Measurements from ENCODE around the gene HS6ST1.
"Not testable (repeated sequence)": the region's sequence is repeated elsewhere in the genome, so short reads cannot be mapped to it uniquely, and the experiment has no call there.

The HS6ST1 gene

GRCh38 chr2:128261245-128262128 lies 57.2 kb downstream of the HS6ST1 start:
- Histone ChIP-seq H3K36me3 (ENCODE audit: control insufficient read depth in 1 of 2, insufficient read depth in 2 of 2, low read length in 2 of 2) (no peaks in the 10 kb centered on the region), H3K4me3 (ENCODE audit: low read depth in 1 of 2, low read length in 2 of 2) (no peak overlapping the region), H3K27ac (ENCODE audit: low read depth, low read length) (no peak overlapping the region), H3K4me1 (ENCODE audit: control insufficient read depth in 1 of 2, insufficient read depth in 2 of 2, low read length in 2 of 2) (peaks cover 13 to 16% of the 10 kb centered on the region in 2 donors), H3K27me3 (ENCODE audit: control insufficient read depth in 1 of 2, insufficient read depth in 2 of 2, low read length in 2 of 2) (no peaks in the 10 kb centered on the region), H3K9ac (ENCODE audit: low read depth in 1 of 2, low read length in 2 of 2) (no peak overlapping the region), H3K9me3 (ENCODE audit: control insufficient read depth in 1 of 2, low read length in 2 of 2) (no peaks in the 10 kb centered on the region)

DNA sequence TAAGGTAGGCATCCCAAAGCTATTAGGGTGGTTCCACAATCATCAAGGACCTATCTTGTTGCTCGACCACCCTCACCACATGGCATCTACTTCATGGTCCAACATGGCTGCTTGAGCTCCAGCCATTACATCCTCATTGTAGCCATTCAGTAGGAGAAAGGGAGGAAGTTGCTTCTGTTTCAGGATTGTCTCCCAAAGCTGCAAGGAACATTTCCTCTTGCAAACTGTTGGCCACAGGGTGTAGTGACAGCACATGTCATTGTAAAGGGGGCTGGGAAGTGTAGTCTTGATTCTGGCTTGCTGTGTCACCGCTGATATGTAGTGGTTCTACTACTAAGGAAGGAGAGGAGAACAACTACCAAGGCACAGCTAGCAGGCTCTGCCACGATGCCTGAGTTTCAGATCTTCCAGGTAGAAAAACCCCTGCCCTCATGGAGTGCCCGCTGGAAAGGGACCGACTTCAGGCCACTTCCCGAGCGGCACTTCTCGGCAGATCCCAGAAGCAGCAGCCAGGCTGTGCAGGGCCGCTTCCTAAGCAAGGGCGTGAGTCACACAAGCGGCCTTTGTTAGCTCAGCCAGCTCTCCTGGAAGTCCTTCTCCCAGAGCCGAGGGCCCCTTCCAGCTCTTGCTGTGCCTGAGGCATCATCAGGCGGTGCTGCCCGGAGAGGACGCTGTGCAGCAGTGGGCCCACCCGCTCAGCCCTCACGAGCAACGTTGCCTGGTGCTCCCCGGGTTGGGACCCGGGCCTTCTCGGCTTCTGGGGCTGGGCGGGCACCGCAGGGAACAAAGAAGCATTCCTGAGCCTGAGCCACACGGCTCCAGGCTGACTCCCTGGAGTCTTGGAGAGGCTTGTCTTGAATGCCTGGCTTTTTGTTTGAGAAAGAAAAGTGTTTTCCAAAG lies 58.2 kb downstream of the HS6ST1 start:
- Histone ChIP-seq H3K9ac (ENCODE audit: low read depth in 1 of 2, low read length in 2 of 2) (no peak overlapping the region), H3K4me1 (ENCODE audit: control insufficient read depth in 1 of 2, insufficient read depth in 2 of 2, low read length in 2 of 2) (peaks cover 13 to 16% of the 10 kb centered on the region in 2 donors), H3K27ac (ENCODE audit: low read depth, low read length) (no peak overlapping the region), H3K36me3 (ENCODE audit: control insufficient read depth in 1 of 2, insufficient read depth in 2 of 2, low read length in 2 of 2) (no peaks in the 10 kb centered on the region), H3K27me3 (ENCODE audit: control insufficient read depth in 1 of 2, insufficient read depth in 2 of 2, low read length in 2 of 2) (no peaks in the 10 kb centered on the region), H3K4me3 (ENCODE audit: low read depth in 1 of 2, low read length in 2 of 2) (no peak overlapping the region), H3K9me3 (ENCODE audit: control insufficient read depth in 1 of 2, low read length in 2 of 2) (no peaks in the 10 kb centered on the region)

DNA sequence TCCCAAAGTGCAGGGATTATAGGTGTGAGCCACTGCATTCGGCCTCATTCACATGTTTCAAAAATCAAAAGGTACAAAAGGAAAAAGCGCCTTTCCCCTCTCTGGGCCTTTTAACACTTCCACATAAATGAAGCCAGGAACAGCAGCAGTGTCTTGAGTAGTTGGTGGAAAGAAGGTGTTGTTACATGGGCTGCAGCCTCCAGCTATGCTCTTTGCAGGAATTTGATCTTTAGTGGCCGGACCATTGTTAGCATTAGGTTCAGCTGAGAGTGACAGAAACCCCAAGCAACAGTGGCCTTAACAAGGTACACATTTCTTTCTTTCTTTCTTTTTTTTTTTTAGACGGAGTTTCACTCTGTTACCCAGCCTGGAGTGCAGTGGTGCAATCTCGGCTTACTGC lies 59.1 kb downstream of the HS6ST1 start:
- Histone ChIP-seq H3K4me3 (ENCODE audit: low read depth in 1 of 2, low read length in 2 of 2) (no peak overlapping the region), H3K36me3 (ENCODE audit: control insufficient read depth in 1 of 2, insufficient read depth in 2 of 2, low read length in 2 of 2) (no peaks in the 10 kb centered on the region), H3K27ac (ENCODE audit: low read depth, low read length) (no peak overlapping the region), H3K27me3 (ENCODE audit: control insufficient read depth in 1 of 2, insufficient read depth in 2 of 2, low read length in 2 of 2) (no peaks in the 10 kb centered on the region), H3K4me1 (ENCODE audit: control insufficient read depth in 1 of 2, insufficient read depth in 2 of 2, low read length in 2 of 2) (peaks cover 13 to 16% of the 10 kb centered on the region in 2 donors), H3K9ac (ENCODE audit: low read depth in 1 of 2, low read length in 2 of 2) (no peak overlapping the region), H3K9me3 (ENCODE audit: control insufficient read depth in 1 of 2, low read length in 2 of 2) (no peaks in the 10 kb centered on the region)

DNA sequence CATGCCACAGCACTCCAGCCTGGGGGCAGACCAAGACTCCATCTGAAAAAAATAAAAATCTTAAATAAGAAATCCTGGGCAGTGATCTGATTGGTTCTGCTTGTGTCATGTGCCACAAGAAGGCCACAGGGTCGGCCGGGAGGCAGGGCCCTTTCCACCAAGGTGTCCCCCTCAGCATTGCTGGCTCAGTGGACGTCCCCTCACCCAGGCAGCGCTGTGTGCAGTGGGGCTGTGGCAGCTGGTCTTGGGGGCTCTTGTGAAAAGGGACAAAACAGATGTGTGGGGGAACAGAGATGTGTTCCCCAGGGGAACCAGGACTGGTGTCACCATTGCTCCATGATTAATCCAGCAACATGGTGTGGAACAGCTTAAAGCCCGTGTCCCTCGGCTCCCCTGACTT lies 60.5 kb downstream of the HS6ST1 start:
- Histone ChIP-seq H3K4me1 (ENCODE audit: control insufficient read depth in 1 of 2, insufficient read depth in 2 of 2, low read length in 2 of 2) (peaks cover 6 to 7% of the 10 kb centered on the region in 2 donors), H3K9ac (ENCODE audit: low read depth in 1 of 2, low read length in 2 of 2) (no peak overlapping the region), H3K36me3 (ENCODE audit: control insufficient read depth in 1 of 2, insufficient read depth in 2 of 2, low read length in 2 of 2) (no peaks in the 10 kb centered on the region), H3K9me3 (ENCODE audit: control insufficient read depth in 1 of 2, low read length in 2 of 2) (no peaks in the 10 kb centered on the region), H3K27me3 (ENCODE audit: control insufficient read depth in 1 of 2, insufficient read depth in 2 of 2, low read length in 2 of 2) (no peaks in the 10 kb centered on the region), H3K27ac (ENCODE audit: low read depth, low read length) (no peak overlapping the region), H3K4me3 (ENCODE audit: low read depth in 1 of 2, low read length in 2 of 2) (no peak overlapping the region)

DNA sequence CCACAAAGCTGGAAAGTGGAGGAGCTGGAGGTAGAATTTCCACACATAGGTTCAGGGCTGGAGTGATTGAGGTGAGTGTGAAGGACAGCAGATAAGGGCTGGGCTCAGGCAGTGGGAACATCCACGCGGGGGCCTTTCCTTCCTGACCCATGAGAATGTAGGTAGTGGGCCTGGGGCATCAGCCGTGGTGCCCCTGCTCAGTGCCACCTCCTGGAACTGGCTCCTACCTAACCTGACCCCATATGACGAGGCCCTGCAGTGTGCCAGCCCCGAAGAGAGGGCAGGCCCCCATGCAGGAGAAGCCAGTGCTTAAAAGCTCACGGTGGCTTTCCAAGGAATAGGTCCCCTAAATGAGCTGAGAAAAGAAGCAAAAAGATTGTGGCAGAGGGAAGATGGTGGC lies 66.2 kb downstream of the HS6ST1 start:
- Histone ChIP-seq H3K4me3 (ENCODE audit: low read depth in 1 of 2, low read length in 2 of 2) (no peak overlapping the region), H3K9ac (ENCODE audit: low read depth in 1 of 2, low read length in 2 of 2) (no peak overlapping the region), H3K4me1 (ENCODE audit: control insufficient read depth in 1 of 2, insufficient read depth in 2 of 2, low read length in 2 of 2) (no peaks in the 10 kb centered on the region), H3K27me3 (ENCODE audit: control insufficient read depth in 1 of 2, insufficient read depth in 2 of 2, low read length in 2 of 2) (no peaks in the 10 kb centered on the region), H3K27ac (ENCODE audit: low read depth, low read length) (no peak overlapping the region), H3K9me3 (ENCODE audit: control insufficient read depth in 1 of 2, low read length in 2 of 2) (no peaks in the 10 kb centered on the region), H3K36me3 (ENCODE audit: control insufficient read depth in 1 of 2, insufficient read depth in 2 of 2, low read length in 2 of 2) (no peaks in the 10 kb centered on the region)

DNA sequence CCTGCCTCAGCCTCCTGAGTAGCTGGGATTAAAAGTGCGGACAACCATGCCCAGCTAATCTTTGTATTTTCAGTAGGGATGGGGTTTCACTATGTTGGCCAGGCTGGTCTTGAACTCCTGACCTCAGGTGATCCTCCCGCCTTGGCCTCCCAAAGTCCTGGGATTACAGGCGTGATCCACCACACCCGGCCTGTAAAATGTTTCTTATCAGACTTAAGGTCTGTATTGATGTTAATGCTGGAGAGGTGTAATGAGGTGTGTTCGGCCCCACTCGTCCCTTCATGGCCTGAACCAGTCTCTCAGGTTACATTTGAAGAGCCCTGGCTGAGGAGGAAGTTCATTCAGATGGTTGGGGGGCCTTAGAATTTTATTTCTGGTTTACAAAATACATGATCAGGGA lies 66.6 kb downstream of the HS6ST1 start:
- not testable (repeated sequence) for H3K36me3 ChIP-seq (ENCODE audit: control insufficient read depth in 1 of 2, insufficient read depth in 2 of 2, low read length in 2 of 2); H3K9ac ChIP-seq (ENCODE audit: low read depth in 1 of 2, low read length in 2 of 2); H3K4me1 ChIP-seq (ENCODE audit: control insufficient read depth in 1 of 2, insufficient read depth in 2 of 2, low read length in 2 of 2); H3K4me3 ChIP-seq (ENCODE audit: low read depth in 1 of 2, low read length in 2 of 2); H3K27ac ChIP-seq (ENCODE audit: low read depth, low read length); H3K27me3 ChIP-seq (ENCODE audit: control insufficient read depth in 1 of 2, insufficient read depth in 2 of 2, low read length in 2 of 2); H3K9me3 ChIP-seq (ENCODE audit: control insufficient read depth in 1 of 2, low read length in 2 of 2)

GRCh38 chr2:128250229-128251025 lies 68.2 kb downstream of the HS6ST1 start:
- Histone ChIP-seq H3K36me3 (ENCODE audit: control insufficient read depth in 1 of 2, insufficient read depth in 2 of 2, low read length in 2 of 2) (no peaks in the 10 kb centered on the region), H3K27ac (ENCODE audit: low read depth, low read length) (no peak overlapping the region), H3K9me3 (ENCODE audit: control insufficient read depth in 1 of 2, low read length in 2 of 2) (no peaks in the 10 kb centered on the region), H3K27me3 (ENCODE audit: control insufficient read depth in 1 of 2, insufficient read depth in 2 of 2, low read length in 2 of 2) (no peaks in the 10 kb centered on the region), H3K4me1 (ENCODE audit: control insufficient read depth in 1 of 2, insufficient read depth in 2 of 2, low read length in 2 of 2) (no peaks in the 10 kb centered on the region), H3K9ac (ENCODE audit: low read depth in 1 of 2, low read length in 2 of 2) (no peak overlapping the region), H3K4me3 (ENCODE audit: low read depth in 1 of 2, low read length in 2 of 2) (no peak overlapping the region)

DNA sequence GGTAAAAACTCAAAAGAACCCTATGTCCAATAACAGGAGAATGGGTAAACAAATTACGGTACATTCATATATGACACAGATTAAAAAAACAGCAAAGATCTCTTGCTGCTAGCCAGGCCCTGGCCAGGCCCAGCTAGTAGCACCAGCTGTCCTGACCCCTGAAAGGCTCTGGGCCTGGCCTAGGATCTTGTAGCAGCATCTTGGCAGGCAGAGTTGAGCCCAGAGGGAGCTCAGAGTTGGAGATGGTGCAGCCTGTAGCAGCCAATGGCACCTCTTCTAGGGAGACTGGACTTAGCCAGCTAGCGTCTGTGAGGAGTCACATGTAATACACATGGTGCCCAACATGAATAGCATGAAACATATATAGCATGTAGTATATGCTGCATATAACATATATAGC lies 69.1 kb downstream of the HS6ST1 start:
- no peak overlapping the region for H3K27ac ChIP-seq (ENCODE audit: low read depth, low read length)
- no peaks in the 10 kb centered on the region for H3K9me3 ChIP-seq (ENCODE audit: control insufficient read depth in 1 of 2, low read length in 2 of 2)
- no peak overlapping the region for H3K4me3 ChIP-seq (ENCODE audit: low read depth in 1 of 2, low read length in 2 of 2)
- no peaks in the 10 kb centered on the region for H3K27me3 ChIP-seq (ENCODE audit: control insufficient read depth in 1 of 2, insufficient read depth in 2 of 2, low read length in 2 of 2)
- no peak overlapping the region for H3K9ac ChIP-seq (ENCODE audit: low read depth in 1 of 2, low read length in 2 of 2)
- H3K4me1 ChIP-seq (ENCODE audit: control insufficient read depth in 1 of 2, insufficient read depth in 2 of 2, low read length in 2 of 2): no peaks in the 10 kb centered on the region
- no peaks in the 10 kb centered on the region for H3K36me3 ChIP-seq (ENCODE audit: control insufficient read depth in 1 of 2, insufficient read depth in 2 of 2, low read length in 2 of 2)

GRCh38 chr2:128245813-128246212 lies 72.9 kb downstream of the HS6ST1 start:
- no peak overlapping the region for H3K4me3 ChIP-seq (ENCODE audit: low read depth in 1 of 2, low read length in 2 of 2)
- H3K27me3 ChIP-seq (ENCODE audit: control insufficient read depth in 1 of 2, insufficient read depth in 2 of 2, low read length in 2 of 2): peaks cover 2 to 4% of the 10 kb centered on the region in 2 donors
- H3K4me1 ChIP-seq (ENCODE audit: control insufficient read depth in 1 of 2, insufficient read depth in 2 of 2, low read length in 2 of 2): no peaks in the 10 kb centered on the region
- no peaks in the 10 kb centered on the region for H3K36me3 ChIP-seq (ENCODE audit: control insufficient read depth in 1 of 2, insufficient read depth in 2 of 2, low read length in 2 of 2)
- no peak overlapping the region for H3K27ac ChIP-seq (ENCODE audit: low read depth, low read length)
- H3K9me3 ChIP-seq (ENCODE audit: control insufficient read depth in 1 of 2, low read length in 2 of 2): no peaks in the 10 kb centered on the region
- no peak overlapping the region for H3K9ac ChIP-seq (ENCODE audit: low read depth in 1 of 2, low read length in 2 of 2)

Data from duodenal mucosa (tissue), 2 donors.